Activated naive CD4-positive, alpha-beta T cell treated with Interleukin-2 at 50 U/mL for 16 hours (primary cell): ENCODE measurements around the gene GAK.

ENCODE experiments used
- DNase-seq: peaks from one replicate; pipeline ENCODE4 v3.0.0-alpha.2; 2020

GAK gene

DNA sequence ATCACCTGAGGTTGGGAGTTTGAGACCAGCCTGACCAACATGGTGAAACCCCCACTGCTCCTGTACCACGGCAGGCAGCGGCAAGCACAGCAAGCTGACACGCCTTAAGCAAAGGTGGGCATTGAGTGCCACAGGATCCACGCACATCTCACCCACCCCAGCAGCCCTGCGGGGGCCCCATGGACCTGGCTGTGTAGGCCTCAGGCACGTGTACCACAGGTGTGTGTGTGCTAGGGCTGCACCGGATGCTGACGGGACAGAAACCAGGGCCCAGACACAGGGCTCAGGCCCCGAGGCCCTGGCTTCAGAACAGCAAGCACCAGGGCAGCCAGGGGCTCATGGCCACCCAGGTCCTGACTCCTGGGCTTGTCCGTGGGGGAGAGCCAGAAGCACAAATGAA is 46.8 kb downstream of the GAK start:
- no peak for DNase-seq

DNA sequence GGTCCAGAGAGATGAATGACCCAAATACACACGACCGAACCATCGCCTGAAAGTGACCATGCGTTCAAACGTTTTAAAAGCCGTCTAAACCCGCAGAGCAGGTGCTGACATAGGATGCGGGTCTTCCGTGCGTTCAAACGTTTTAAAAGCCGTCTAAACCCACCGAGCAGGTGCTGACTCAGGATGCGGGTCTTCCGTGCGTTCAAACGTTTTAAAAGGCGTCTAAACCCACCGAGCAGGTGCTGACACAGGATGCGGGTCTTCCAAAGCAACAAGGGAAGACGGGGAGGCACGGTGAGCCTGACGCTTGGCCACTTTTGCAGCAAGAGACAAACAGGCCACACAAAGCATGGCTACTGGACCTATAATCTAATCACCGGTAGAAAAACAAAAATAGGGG is 47.2 kb downstream of the GAK start:
- DNase-seq: no peak

DNA sequence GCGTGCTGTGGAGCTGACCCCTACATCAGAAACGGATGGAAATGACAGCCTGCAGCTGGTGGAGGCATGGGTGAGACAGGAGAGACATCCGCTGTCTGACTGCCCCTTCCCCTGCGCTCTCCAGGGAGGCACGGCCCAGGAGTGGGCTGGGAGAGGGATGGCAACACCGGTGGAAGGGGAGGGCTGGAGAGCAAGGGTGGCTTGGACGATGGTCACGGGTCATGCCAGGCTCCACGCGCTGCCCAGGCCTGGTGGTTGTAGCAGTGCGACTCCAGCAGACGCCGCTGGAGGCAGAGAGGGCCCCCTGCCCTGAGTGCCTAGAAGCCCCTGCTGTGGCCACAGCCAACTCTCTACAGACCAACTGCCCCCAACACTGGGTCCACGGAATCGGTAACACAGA is 47.9 kb downstream of the GAK start:
- DNase-seq: no peak

DNA sequence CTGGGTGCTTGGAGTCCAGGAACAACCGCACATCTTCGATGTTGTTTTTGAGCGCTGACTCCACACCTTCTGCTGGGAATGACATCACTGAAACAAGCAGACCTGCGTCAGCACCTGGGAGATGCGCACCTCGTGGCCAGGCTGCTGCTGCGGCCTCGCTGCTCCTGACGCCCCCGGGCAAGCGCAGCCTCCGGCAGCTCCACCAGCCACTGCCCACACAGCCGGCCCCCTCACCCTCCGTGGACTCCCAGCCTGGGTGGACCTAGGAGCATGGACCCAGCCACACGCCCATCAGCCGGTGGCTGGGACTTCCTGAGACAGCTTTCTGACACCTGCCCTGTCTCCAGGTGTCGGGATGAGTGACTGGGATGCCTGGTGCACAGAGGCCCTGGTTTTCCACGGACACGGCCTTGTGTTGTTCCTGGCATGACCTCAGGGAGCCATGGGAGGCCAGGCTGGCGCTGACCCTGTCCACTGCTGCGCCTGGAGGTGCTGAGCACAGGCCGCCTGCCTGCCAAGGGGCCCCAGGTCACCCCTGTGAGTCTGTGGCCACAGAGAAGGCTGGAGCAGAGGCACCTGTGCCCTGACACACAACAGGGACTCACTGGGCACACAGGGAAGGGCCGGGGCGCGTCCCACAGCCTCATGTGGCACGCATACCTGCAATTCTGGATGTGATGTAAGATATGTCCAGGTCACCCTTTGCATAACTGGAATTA is 48.6 kb downstream of the GAK start:
- DNase-seq: no peak

DNA sequence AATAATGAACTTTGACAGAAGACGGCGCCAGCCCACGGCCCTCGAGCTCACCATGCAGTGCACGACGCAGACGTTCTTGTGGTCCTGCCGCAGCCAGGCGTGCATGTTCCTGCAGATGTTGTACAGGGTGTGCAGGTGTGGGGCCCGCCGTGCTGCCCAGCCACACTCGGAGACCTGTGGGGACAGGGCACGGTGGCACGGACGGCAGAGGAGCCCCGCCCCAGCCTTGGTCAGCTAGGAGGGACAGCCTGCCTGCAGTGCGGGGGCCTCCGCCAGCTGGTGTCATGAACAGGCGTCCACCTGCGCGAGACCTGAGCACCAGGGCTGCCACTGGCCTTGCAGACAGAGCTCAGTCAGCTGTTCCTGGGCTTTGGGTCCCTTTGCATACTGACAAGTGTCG is 49.5 kb downstream of the GAK start:
- DNase-seq: no peak

DNA sequence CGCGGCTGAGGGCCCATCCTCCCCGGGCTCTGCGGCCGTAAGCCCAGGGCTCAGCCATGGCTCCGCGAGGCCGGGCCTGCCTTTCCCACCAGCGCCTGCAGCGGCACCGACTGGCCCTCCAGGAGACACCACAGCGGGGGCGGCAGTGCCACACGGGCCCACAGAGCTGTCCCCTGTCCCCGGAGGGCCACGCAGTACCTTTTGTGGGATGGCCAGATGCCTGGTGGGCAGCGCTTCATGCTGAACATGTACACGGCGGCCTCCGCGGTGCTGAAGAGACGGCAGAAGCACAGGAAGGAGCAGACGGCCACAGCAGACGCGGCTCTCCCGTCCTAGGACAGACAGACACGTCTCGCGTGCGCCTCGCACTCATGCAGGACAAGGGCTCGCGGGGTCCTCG is 50.4 kb downstream of the GAK start:
- DNase-seq: no peak

DNA sequence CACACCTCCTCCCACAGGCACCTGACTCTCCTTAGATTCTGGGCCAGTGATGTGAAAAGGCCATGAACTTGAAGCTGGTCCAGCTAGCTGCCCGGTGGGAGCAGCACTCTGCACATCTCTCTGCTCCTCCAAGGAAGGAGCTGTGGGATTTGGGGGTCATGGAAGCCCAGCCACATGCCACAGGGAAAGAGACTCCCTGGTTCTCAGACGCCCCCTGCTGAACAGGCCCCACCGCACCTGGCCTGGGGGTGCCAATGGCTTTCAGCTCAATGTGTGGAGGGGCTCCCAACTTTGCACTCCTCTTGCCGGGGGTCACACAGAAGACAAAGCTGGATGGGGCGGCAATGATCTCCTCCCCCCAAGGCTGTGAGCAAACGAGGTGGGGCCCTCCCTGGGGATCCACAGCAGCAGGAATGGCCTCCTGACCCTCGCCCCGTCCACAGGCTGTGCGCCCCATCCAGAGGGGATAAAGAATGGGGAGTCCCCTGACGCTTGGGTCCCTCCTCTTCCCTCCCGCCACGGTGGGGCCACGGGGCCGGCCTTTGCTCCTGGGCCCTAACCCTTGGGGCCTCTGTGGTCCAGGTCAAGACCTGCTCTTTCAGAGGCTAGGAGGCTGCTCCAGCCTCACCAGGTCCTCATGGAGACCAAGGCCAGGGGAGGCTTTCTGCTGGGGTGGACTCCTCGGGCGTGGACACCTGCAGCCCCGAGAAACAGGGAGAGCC is 51.3 kb downstream of the GAK start:
- no peak for DNase-seq

DNA sequence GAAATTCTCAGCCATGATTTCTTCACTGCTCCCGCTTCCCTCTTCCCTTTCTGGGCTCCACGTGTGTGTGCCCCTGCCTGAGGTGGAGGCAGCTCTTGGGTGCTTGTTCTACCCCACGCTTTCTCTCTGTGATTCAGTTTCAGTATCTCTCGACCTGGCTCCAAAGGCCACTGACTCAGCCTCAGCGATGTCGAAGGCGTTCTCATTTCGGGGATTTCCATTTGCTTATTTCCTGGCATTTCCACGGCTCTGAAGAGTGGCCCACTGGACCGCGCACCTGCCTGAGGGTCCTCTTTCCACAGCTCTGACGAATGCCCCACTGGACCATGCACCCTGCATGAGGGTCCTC is 52.4 kb downstream of the GAK start:
- DNase-seq: peak; percentile 78

DNA sequence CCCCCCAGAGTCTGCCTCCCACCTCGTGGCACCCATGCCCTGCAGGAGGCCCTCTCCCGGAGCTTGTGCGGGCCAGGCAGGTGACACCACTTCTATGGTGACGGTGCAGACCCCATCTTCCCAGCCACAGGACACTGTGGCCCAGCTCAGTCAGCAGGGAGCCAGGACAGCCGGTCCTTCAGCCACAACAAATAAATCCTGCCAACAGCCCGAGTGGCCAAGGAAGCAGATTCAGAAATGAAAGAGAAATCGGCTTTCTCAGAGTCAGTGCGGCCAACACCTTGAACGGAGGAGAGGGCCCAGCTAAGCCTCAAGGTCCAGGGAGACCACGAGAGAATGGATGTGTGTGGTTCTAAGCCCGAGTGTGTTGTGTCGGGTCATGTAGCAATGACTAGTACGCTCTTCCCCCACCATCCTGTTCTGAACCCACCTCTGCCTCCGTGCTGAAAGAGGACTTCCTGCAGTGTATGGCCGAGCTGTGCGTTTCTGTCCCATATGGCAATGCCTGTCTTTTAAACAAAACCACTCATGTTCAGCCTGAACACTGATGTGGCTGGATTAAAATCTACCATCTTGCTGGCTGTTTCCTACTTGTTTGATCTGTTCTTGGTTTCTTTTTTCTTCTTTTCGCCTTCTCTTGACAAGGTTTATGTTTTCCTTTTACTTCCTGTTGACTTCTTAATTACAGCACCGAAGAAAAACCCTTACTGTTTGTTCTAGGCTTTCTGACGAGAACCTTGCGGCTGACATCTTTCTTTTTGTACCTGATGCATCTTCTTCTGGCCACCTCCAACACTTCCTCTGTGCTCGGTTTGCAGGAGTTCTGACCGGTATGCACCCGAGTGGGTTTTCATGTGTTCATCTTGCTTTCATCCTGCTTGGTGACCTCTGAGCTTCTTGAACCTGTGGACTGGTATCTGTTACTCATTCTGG is 53.1 kb downstream of the GAK start:
- DNase-seq: peak; percentile 46

DNA sequence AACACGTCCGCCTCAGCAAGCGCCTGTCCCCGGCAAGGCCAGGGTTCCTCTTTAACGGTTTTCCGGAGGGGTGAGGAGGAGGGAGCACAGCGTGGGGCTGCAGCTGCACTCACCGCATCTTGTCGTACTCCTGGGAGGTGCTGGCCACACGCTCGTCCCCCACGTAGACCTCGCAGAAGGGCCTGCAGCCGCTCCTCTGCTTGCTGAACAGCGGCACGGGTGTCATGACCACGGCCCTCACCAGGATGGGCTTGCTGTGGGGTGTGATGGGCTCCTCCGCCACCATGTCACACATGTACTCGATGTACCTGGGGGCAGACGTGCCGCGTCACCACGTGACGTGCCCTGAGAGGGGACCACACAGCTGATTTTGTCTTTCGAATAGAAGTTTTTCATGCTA is 54.6 kb downstream of the GAK start:
- DNase-seq: no peak

DNA sequence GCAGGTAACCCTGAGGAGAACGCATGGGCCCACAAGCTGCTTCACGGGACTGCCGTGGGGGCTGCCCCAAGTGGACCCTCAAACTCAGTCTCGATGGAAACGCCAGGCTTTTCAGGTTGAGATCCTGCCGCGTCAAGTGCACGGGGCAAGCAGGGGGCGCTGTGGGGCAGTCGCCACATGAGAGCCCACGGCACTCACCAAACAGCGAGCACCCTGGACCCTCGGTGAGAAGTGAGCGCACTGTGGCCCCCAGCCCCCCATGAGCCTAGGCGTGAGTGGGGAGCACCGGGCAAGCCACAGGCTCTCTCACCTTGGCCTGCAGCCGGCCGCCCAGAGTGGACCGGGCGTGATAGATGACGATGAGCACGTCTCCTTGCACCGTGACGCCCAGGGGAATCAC is 55.3 kb downstream of the GAK start:
- DNase-seq: no peak

DNA sequence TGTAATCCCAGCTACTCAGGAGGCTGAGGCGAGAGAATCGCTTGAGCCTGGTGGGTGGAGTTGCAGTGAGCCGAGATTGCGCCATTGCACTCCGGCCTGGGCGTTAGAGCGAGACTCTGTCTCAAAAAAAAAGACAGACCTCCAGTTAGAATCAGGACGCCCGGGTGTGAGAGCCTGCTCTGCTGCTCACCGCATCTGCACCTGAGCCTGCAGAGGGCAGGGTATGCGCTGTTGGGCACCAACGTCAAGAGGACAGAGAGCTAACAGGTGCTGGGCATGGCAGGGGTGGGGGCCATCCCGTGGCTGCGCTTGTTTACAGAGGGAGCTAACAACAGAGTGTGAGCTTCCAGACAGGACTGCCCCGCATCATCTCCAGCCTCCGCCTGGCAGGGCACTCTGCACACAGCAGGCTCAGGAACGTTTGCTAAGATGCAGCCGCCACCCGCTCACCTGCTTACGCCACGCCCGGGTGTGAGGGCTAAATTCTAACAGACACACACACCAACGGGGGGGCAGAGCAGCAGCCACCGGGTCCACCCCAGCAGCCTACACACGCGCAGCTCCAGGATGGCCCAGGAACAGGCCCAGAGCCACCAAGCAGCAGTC is 56.2 kb downstream of the GAK start:
- DNase-seq: no peak

DNA sequence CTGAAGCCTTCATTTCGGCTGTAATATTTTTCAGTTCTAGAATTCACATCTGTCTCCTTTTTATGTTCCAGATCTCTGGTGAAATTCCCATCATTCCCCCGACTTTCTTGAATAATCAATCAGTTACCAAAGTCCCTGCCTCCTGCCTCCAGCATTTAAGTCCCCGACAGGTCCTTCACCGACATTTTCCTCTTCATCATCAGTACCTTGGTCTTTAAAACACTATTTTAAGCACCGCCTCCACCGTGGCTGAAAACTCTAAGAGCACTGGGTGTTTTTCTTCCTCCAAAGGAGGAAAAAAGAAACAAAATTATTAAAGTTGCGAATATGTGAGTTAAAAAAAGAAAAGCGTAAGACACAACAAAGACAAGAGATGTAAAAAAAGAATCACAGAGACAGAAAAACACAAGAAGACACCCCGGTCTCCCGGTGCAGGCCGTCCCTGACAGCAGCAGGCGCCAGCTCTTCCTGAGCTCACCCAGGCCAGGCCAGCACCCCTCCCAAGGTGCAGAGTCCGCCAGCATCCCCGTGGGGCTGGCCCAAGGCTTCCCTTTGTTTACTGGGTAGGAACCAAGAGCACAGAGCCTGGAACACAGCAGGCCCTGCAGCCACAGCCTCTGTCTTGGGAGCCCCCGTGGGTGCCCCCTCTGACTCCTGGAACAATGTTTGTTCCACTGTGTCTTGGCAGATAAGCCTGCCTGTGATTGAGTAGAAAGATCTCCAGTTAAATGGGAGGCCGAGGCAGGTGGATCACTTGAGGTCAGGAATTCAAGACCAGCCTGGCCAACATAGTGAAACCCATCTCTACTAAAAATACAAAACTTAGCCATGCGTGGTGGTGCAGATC is 56.9 kb downstream of the GAK start:
- no peak for DNase-seq

DNA sequence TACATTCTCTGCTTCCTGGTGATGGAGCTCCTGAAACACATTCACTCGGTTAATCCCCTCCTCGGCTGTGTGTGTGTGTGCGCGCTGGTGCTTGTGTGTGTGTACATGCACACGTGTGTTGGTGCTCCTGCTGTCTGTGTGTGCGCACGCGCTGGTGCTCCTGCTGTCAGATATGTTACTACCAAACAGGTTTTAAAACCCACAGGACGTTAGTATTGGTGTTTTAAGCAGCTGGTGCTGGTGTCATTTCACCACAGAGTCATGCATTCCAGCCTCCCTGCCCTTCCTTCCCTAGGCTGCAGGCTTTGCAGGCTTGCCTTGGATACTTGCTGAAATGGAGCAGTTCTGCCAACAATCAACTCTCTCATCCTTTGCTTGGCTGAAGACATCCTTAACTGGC is 58.1 kb downstream of the GAK start:
- DNase-seq: no peak

DNA sequence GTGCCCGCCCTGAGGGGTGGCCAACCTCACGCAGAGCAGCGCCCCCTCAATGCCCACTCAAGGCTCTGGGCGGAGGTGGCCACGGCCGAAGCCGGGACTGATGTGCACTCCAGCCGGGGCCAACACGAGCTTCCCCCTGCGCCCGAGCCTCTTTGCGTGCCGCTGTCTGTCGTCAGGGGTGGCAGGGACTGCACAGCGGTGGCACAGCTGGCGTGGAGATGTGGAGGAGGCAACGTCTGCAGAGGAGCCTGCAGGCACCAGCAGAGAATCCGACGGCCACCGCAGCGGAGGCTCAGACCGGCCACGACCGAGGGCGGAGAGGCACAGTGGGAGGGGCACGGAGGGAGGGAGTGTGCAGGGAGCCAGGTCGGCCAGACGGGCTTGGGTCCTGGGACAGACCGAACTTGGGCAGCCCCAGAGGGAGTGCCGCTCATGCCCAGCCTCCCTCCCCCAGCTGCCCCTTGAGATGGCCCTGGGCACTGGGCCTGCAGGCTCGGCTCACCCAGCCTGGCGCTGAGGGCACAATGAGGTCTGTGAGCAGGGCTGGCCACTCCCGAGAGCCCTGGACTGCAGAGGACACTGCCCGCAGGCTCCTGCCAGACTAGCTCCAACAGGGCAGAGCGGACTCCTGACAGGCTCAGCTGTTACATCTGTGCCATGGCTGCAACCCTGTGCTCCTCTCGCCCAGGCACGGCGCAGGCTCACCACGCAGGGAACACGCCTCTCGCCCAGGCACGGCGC is 59.7 kb downstream of the GAK start:
- no peak for DNase-seq

DNA sequence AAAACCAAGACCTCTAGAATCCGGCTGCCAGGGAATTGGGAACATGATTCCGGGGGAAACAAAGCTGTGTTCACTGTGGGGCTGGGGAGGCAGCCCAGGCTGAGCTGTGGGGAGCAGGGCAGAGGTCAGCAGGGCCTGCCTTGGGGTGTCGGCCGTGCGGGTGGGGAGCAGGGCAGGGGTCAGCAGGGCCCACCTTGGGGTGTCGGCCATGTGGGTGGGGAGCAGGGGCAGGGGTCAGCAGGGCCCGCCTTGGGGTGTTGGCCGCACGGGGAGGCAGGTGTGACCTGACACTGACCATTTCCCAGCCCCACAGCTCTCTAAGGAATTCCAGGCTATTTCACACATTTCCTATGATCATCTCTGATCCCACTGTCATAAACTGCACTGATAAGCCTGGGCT is 60.6 kb downstream of the GAK start:
- no peak for DNase-seq

DNA sequence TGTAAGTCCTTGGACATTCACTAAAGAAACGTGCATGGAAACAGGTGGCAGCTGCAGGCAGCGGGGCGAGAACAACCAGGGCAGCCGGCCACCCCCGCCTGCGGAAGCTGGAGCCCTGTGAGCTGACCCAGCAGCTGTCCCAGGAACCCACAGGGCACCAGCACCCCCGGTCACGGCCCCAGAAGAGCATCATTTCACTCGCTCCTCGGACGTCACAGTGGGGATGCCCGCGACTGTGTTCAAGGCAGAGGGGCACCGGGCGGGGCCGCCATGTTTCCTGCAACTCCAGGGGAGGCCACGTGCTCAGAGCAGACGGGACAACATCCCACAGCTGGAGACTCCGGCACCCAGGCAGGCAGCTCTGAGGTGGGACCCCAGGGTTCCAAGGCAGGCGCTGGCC is 61.2 kb downstream of the GAK start:
- DNase-seq: no peak

DNA sequence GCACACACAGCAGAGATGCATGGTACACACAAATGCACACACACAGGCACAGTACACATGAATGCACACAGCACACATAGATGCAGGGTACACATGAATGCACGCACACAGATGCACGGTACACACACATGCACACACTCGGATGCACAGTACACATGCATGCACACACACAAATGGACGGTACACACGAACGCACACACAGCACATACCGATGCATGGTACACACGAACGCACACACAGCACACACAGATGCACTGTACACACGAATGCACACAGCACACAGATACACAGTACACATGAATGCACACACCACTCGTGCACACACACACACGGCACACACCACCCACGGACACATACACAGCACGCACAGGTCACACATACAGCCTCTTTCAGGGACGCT is 62.3 kb downstream of the GAK start:
- DNase-seq: no peak

DNA sequence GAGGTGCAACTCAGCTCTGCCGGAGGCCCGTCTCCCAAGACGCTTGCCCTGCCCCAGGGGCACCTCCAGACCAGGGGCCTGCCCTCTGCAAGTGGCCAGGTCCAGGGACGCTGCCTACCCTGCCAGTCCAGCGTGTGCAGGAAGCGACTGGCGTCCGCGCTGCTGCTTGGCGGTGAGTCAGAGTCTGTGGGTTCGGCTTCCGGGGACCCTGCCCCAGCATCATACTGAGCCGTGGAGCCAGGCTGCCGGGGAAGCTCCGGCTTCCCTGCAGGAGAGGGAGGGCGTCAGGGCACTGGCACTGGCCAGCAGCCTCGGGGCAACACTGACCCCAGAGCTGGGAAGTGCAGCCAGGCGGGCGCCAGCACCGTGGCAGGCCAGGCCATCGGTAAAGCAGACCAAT is 63.7 kb downstream of the GAK start:
- DNase-seq: no peak

DNA sequence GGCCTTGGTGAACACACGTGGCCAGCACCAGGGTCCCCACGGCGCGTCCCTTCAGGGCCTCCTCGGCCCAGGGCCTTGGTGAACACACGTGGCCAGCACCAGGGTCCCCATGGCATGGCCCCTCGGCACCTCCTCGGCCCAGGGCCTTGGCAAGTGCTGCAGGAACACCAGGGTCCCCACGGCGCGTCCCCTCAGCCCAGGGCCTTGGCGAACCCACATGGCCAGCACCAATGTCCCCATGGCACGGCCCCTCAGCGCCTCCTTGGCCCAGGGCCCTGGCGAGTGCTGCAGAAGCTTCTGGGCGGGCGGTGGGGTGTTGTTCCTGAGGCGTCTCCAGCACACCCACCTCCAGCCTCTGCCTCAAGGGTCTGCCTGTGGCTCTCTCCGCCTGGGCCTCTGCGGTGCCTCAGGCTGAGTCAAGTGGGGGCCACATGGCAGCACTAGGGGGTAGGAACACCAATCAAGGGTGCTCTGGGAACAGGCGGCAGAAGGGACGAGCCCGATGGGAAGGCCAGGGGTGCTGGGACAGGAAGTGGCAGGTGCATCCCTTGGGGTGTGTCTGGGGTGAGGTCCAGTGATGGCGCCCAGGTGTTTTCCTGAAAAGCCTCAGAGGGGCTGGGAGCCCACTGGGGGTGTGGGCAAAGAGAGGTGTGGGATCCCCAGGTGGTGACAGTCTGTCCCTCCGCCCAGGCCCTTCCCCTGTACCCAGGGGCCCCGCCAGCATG is 64.4 kb downstream of the GAK start:
- no peak for DNase-seq

DNA sequence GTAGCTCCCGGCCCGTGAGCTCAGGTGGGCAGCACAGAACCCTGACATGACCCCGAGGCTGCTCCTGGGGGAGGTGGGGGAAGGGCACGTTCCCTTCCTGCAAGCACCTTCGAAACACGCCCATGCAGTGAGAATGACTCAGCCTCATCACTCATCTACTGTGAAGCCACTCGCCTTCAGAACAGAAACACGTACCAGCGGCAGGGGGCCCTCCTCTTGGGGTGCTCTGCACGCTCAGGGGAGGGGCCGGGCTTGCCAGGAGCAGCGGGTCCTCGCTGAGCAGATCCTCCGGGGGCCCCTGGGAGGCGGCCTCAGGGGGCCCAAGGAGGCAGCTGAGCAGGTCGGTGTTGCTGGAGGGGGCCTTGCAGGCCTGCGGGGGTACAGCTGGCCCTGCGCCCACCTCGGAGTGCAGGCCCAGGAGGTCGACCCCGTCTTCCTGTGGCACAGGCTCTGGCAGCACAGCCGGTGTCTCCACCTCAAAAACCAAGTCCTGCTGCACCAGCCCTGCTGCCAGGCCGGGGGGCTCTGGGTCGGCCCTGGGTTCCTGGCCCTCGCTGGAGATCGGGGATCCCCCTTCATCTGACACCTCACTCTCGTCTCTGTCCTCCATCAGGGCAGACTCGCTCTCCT is 65.2 kb downstream of the GAK start:
- peak; percentile 23 for DNase-seq
